ENCODE results near the gene NOX4.
A peak's percentile ranks its signal among the peaks of the same experiment; 100 is the strongest.

The NOX4 gene

DNA sequence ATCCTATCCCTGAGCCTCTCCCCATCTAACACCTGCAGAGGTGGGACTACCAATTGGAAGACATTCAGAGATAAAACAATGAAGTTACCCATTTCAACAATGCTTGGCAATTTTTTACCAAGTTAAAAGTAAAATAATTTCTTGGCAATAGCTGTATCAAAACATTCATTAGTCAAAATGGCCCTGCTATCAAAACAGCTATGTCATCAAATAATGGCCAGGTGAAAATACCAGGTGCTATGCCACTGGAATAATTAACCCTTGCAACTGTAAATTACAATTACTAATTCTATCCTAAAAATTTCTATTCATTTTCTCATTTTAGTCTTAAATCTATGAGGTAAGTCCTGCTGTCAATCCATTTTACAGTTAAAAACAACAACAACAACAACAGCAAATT lies 43.3 kb downstream of the NOX4 start:
- no peak for TF ChIP-seq EZH2phosphoT487 (IDR thresholded peaks at IDR 0.05; ENCODE audit: low read length)
- Histone ChIP-seq H3K36me3 (replicated peaks; ENCODE audit: insufficient read depth, low read length) (no peaks in the 10 kb centered on the region), H3K27me3 (replicated peaks; ENCODE audit: insufficient read depth, low read length) (no peaks in the 10 kb centered on the region), H3K9me3 (replicated peaks; ENCODE audit: insufficient read depth, low read length) (no peaks in the 10 kb centered on the region), H3K9ac (ENCODE audit: low read length) (no peak overlapping the region), H3F3A (ENCODE audit: insufficient read depth, low read length) (no peaks in the 10 kb centered on the region), H3K27ac (ENCODE audit: low read length) (no peak overlapping the region), H3K4me3 (ENCODE audit: low read length) (no peak overlapping the region), H3K9me2 (replicated peaks; ENCODE audit: insufficient read depth, low read length) (no peaks in the 10 kb centered on the region), H2AFZ (ENCODE audit: low read length) (no peak overlapping the region), H3K4me1 (ENCODE audit: low read length) (no peaks in the 10 kb centered on the region), H4K20me1 (ENCODE audit: insufficient read depth, low read length) (no peaks in the 10 kb centered on the region), H3K4me2 (ENCODE audit: low read depth, low read length) (no peak overlapping the region), H3K79me2 (ENCODE audit: low read length) (no peaks in the 10 kb centered on the region)
- no peak for DNase-seq

DNA sequence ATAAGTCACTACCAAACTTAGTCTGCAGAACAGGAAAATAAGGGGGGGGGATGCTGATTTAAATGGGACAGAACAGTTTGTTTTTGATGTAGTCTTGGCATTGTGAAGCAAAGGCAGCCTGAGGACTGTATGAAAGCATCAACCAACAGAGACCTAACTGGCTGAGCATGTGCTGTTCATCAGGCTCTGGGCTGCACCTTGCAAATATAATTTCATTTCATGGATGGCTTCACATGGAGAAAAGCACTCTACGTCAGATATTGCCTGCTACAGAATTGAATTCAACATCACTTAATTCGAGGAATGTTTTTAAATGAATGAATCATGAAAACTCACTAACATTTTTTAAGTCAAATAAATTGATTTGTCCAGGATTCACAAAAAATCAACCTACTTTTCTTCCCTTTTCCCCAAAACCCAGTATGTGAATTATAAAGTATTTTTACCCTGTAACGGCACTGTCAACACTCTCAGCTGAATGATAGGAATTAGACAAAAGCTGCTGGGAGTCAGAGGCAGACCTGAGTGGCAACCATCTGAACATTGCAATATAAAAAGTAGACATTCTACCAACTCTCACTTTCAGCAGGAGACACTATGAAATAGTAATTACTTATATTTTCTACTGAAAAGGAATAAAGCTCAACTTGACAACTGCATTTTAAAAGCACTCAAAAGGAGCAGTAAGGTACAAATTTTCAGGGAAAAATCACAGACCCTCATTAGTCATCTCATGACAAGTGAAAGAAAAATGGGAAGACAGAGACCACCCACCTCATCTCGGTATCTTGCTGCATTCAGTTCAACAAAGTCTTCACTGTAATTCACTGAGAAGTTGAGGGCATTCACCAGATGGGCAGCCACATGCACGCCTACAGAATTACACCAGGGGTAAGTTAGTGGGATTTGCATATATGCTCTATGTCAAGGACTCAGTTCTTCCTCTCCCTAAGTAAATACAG lies 47.5 kb downstream of the NOX4 start:
- H3K4me1 ChIP-seq (ENCODE audit: low read length), result no peaks in the 10 kb centered on the region
- H3K9ac ChIP-seq (ENCODE audit: low read length), result no peak overlapping the region
- no peaks in the 10 kb centered on the region for H3K9me2 ChIP-seq (replicated peaks; ENCODE audit: insufficient read depth, low read length)
- H2AFZ ChIP-seq (ENCODE audit: low read length), result no peak overlapping the region
- no peak overlapping the region for H3K4me3 ChIP-seq (ENCODE audit: low read length)
- no peak overlapping the region for H3K4me2 ChIP-seq (ENCODE audit: low read depth, low read length)
- no peaks in the 10 kb centered on the region for H3K36me3 ChIP-seq (replicated peaks; ENCODE audit: insufficient read depth, low read length)
- no peaks in the 10 kb centered on the region for H3K79me2 ChIP-seq (ENCODE audit: low read length)
- H3F3A ChIP-seq (ENCODE audit: insufficient read depth, low read length), result no peaks in the 10 kb centered on the region
- H3K27ac ChIP-seq (ENCODE audit: low read length), result no peak overlapping the region
- no peaks in the 10 kb centered on the region for H3K9me3 ChIP-seq (replicated peaks; ENCODE audit: insufficient read depth, low read length)
- no peaks in the 10 kb centered on the region for H4K20me1 ChIP-seq (ENCODE audit: insufficient read depth, low read length)
- no peak for DNase-seq
- H3K27me3 ChIP-seq (replicated peaks; ENCODE audit: insufficient read depth, low read length), result no peaks in the 10 kb centered on the region
- no peak for TF ChIP-seq EZH2phosphoT487 (IDR thresholded peaks at IDR 0.05; ENCODE audit: low read length)

DNA sequence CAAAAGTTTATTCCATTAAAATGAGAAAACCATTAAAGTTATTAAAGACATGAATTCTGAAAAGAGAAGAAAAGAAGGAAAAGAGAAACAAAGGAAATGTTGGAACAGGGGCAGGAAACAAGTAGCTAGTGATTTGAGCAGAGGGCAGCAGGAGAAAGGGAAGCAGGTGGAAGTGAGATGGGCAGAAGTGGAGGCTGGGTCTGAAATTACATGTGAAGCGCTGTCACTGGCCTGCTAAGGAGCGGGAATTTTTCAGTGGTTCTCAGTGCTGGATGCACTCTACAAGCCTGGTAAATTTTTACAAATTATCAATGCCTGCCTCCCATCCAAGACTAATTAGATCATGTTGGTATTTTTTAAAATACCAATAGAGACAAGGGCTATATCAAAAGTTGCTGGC lies 48.4 kb downstream of the NOX4 start:
- Histone ChIP-seq H3K4me2 (ENCODE audit: low read depth, low read length) (no peak overlapping the region), H3K4me3 (ENCODE audit: low read length) (no peak overlapping the region), H2AFZ (ENCODE audit: low read length) (no peak overlapping the region), H3K9me3 (replicated peaks; ENCODE audit: insufficient read depth, low read length) (no peaks in the 10 kb centered on the region), H3K27me3 (replicated peaks; ENCODE audit: insufficient read depth, low read length) (no peaks in the 10 kb centered on the region), H3K4me1 (ENCODE audit: low read length) (no peaks in the 10 kb centered on the region), H3K36me3 (replicated peaks; ENCODE audit: insufficient read depth, low read length) (no peaks in the 10 kb centered on the region), H3F3A (ENCODE audit: insufficient read depth, low read length) (no peaks in the 10 kb centered on the region), H4K20me1 (ENCODE audit: insufficient read depth, low read length) (no peaks in the 10 kb centered on the region), H3K27ac (ENCODE audit: low read length) (no peak overlapping the region), H3K9ac (ENCODE audit: low read length) (no peak overlapping the region), H3K9me2 (replicated peaks; ENCODE audit: insufficient read depth, low read length) (no peaks in the 10 kb centered on the region), H3K79me2 (ENCODE audit: low read length) (no peaks in the 10 kb centered on the region)
- no peak for DNase-seq
- TF ChIP-seq EZH2phosphoT487 (IDR thresholded peaks at IDR 0.05; ENCODE audit: low read length) (no peak), EZH2 (optimal IDR thresholded peaks at IDR 0.05; ENCODE audit: low read depth, low read length) (no peak)
- TF ChIP-seq, protein P1, sequence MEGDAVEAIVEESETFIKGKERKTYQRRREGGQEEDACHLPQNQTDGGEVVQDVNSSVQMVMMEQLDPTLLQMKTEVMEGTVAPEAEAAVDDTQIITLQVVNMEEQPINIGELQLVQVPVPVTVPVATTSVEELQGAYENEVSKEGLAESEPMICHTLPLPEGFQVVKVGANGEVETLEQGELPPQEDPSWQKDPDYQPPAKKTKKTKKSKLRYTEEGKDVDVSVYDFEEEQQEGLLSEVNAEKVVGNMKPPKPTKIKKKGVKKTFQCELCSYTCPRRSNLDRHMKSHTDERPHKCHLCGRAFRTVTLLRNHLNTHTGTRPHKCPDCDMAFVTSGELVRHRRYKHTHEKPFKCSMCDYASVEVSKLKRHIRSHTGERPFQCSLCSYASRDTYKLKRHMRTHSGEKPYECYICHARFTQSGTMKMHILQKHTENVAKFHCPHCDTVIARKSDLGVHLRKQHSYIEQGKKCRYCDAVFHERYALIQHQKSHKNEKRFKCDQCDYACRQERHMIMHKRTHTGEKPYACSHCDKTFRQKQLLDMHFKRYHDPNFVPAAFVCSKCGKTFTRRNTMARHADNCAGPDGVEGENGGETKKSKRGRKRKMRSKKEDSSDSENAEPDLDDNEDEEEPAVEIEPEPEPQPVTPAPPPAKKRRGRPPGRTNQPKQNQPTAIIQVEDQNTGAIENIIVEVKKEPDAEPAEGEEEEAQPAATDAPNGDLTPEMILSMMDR (IDR thresholded peaks at IDR 0.05; ENCODE audit: low read length), result no peak

DNA sequence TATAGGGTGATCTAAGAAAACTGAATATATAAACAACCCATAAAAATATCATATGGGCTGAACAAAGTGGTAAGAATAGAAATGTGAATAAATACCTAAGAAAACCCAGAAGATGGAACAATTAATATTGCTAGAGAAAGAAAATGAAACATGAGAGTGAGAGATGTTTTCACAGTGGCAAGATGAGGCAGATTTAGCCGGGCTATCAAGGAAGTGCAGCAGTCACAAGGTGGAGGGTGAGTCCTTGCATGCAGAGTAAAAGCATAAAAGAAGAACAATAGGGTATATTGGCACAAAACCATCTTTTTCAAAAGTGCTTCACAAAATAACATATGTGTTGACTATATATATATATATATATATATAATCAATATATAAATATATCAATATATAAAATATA lies 49.6 kb downstream of the NOX4 start:
- DNase-seq, result peak; percentile 10
- H3K9me2 ChIP-seq (replicated peaks; ENCODE audit: insufficient read depth, low read length), result no peaks in the 10 kb centered on the region
- peak overlapping the region; percentile 9; the same call in 1 of the 2 replicates for H3K4me2 ChIP-seq (ENCODE audit: low read depth, low read length)
- no peak overlapping the region for H3K4me3 ChIP-seq (ENCODE audit: low read length)
- H3K9me3 ChIP-seq (replicated peaks; ENCODE audit: insufficient read depth, low read length), result no peaks in the 10 kb centered on the region
- no peaks in the 10 kb centered on the region for H3K79me2 ChIP-seq (ENCODE audit: low read length)
- H3F3A ChIP-seq (ENCODE audit: insufficient read depth, low read length), result no peaks in the 10 kb centered on the region
- H2AFZ ChIP-seq (ENCODE audit: low read length), result no peak overlapping the region
- H3K36me3 ChIP-seq (replicated peaks; ENCODE audit: insufficient read depth, low read length), result no peaks in the 10 kb centered on the region
- no peak overlapping the region for H3K9ac ChIP-seq (ENCODE audit: low read length)
- H3K27me3 ChIP-seq (replicated peaks; ENCODE audit: insufficient read depth, low read length), result no peaks in the 10 kb centered on the region
- no peak overlapping the region for H3K27ac ChIP-seq (ENCODE audit: low read length)
- H4K20me1 ChIP-seq (ENCODE audit: insufficient read depth, low read length), result no peaks in the 10 kb centered on the region
- TF ChIP-seq, protein P1 (IDR thresholded peaks at IDR 0.05; ENCODE audit: low read length), result no peak
- TF ChIP-seq EZH2phosphoT487 (IDR thresholded peaks at IDR 0.05; ENCODE audit: low read length), result no peak
- TF ChIP-seq EZH2 (optimal IDR thresholded peaks at IDR 0.05; ENCODE audit: low read depth, low read length), result no peak
- H3K4me1 ChIP-seq (ENCODE audit: low read length), result no peaks in the 10 kb centered on the region

Measured in MM.1S (cell line).